Epithelial cell of proximal tubule (primary cell): ENCODE results near the gene SRMS. TPM values are rescaled to one million over a fixed set of nuclear protein-coding genes. Genes with fewer than 3 reads are reported as not detected.

Experiments used
- DNase-seq: peaks from one replicate; pipeline ENCODE4 v3.0.0-alpha.2; 2011; ENCODE audit warnings: low read depth
- H3K4me3 ChIP-seq: 2 replicates; pipeline ENCODE4 v1.5.1; 2011; ENCODE audit warnings: low read depth, mild to moderate bottlenecking, low read length
- total RNA-seq: library from RNA; depleted of rRNA; stranded (reverse); fragments of >200 nt; gene quantifications from 2 replicates; pipeline ENCODE4 v1.2.3, GENCODE V29; 2015
- TF ChIP-seq, protein P1 (sequence below): conservative IDR thresholded peaks from 2 replicates; pipeline ENCODE4 v1.5.1; 2012; ENCODE audit warnings: low read depth, mild to moderate bottlenecking, low read length

SRMS gene
- total RNA-seq, 1 donor from 2014 or later: not detected

DNA sequence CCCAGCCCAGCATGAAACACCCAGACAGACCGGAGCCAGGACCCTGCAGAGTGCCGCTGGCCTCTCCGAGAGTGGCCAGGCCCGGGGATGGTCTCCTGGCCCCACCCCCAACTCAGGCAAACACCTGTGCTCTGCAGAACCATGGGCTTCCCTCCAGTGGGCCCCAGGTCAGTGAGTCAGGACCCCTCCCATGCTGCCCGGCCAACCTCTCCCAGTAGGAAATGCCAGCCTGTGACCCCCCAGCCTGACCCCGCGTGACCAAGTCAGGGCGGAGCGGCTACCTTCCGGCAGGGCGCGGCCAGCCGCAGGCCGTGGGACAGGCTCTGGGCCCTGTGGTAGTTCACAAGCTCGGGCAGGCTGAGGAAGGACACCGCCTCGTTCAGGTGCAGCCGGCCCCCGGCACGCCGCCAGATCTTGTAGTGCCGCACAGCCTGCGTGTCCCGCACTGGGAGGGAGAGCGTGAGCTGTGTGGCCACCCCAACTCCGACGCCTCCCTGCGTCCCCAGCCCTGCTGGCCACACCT is 13.6 kb downstream of the SRMS start:
- H3K4me3 ChIP-seq: no peak overlapping the region
- DNase-seq: no peak
- TF ChIP-seq, protein P1, sequence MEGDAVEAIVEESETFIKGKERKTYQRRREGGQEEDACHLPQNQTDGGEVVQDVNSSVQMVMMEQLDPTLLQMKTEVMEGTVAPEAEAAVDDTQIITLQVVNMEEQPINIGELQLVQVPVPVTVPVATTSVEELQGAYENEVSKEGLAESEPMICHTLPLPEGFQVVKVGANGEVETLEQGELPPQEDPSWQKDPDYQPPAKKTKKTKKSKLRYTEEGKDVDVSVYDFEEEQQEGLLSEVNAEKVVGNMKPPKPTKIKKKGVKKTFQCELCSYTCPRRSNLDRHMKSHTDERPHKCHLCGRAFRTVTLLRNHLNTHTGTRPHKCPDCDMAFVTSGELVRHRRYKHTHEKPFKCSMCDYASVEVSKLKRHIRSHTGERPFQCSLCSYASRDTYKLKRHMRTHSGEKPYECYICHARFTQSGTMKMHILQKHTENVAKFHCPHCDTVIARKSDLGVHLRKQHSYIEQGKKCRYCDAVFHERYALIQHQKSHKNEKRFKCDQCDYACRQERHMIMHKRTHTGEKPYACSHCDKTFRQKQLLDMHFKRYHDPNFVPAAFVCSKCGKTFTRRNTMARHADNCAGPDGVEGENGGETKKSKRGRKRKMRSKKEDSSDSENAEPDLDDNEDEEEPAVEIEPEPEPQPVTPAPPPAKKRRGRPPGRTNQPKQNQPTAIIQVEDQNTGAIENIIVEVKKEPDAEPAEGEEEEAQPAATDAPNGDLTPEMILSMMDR: no peak

DNA sequence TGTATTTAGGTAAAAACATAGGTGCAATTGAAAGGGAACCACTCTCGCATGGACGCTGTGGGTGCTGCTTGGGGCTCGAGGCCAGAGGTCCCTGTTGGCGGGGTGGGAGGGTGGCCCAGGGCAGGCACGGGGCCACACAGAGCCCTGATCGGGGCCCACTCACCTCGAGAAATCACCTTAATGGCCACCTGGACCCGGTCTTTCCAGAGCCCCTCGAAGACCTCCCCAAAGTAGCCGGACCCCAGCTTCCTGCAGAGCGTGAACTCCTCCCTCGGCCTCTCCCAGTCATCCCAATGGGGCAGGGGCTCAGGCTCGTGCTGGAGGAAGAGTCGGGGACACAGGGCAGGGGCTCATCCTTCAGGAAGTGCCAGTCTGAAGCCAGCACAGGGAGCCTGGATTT is 14.2 kb downstream of the SRMS start:
- no peak overlapping the region for H3K4me3 ChIP-seq
- DNase-seq: no peak
- TF ChIP-seq, protein P1: no peak

DNA sequence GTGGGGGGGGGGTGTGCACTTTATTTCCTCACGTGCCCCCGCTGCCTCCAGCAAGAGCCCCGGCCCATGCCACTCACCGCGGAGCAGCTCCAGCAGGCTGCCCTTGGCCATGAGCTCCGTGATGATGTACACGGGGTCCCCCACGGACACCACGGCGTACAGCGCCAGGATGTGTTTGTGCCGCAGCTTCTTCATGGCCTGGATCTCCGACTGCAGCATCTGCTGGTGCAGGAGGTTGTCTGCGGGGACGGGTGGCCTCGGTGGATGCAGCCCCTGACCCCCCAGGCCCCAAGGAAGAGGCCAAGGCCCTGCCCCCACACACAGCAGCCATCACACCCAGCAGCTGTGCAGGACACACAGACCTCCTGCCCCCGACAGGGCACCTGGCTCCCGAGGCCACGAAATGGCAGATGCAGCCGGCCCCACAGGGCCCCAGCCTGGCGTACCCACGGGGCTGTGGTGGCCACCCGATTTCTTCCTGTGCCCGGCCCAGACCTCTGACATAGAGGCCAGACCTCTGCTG is 15.0 kb downstream of the SRMS start:
- no peak for DNase-seq
- TF ChIP-seq, protein P1: no peak
- no peak overlapping the region for H3K4me3 ChIP-seq

DNA sequence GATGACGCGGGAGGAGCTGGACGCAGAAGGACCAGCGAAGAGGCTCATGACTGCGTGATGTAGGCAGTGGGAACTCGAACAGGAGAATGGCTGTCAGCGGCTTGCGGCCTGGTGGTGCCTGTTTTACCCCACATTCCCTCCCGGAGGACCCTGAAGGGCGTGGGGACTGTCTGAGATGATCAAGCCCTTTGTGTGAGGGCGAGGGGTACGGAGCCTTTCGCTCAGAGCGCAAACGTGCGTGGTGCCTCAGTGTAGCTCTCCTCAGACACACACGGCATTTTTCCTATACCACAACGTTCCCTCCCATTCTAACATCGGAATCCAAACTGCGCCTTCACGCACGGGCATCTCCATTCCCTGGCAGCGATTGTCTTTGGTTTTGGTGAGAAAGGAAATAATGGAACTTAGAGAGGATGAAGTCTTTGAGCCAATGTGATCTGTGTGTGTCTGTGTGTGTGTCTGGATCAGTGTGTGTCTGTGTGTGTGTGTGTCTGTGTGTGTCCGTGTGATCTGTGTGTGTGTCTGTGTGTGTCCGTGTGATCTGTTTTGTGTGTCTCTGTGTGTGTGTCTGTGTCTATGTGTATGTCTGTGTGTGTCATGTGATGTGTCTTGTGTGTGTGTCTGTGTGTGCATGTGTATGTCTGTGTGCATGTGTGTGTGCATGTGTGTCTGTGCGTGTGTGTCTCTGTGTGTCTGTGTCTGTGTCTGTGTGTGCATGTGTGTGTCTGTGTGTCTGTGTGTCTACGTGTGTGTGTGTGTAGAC is 15.7 kb downstream of the SRMS start:
- TF ChIP-seq, protein P1: no peak
- no peak overlapping the region for H3K4me3 ChIP-seq
- DNase-seq: no peak

DNA sequence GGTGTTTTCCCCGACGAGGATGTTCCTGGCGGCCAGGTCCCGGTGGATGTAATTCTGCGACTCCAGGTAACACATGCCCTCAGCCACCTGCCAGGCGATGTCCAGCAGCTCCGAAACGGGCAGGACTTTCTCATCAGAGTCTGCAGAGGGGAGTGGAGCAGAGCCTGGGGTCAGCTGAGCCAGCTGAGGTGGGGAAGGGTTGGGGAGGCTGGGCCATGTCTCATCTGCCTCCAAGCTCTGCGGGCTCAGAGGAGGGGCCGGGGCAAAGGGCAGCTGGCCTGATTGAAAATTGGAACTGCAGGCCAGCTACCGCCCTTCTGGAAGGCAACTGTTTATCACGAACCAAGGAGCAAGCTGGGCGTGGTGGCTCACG is 16.8 kb downstream of the SRMS start:
- TF ChIP-seq, protein P1: no peak
- H3K4me3 ChIP-seq: no peak overlapping the region
- DNase-seq: no peak

DNA sequence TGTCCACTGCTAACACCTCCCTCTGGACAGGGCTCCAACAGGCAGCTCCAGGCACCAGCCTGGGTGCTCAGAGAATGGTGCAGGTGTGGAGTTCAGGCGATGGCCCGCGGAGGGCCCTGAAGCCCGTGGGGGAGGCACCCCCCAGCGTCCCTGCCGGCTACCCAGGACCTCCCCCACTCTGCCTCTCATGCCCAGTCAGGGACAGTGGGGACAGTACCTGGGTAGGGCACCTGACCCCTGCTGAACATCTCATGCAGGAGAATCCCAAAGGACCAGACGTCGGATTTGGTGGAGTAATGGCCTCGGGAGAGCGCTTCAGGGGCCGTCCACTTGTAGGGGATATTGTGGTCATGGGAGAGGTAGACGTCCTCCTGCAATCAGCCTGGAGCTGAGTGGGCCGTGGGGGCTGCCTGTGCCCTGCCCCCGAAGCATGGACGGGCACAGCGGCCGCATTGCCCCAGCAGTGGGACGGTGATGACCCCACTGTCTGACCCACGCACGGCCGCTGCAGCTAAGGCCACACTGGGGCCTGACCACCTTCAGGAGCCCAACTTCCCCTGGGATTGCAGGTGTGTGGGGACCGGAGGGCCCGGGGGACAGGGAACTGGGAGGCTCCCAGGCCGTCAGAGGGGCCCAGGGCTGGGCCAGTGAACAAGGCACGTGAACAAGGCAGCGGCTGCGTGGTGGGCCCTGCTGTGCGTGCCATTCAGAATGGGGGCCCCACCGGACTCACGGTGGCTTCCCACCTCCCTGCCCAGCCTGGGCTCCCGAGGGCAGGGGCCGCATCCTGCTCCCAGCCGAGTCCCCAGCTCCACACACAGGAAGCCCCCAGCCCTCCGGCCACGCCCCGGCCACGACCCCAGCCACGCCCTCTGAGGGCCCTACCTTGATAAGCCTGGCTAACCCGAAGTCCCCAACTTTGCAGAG is 17.4 kb downstream of the SRMS start:
- DNase-seq: no peak
- H3K4me3 ChIP-seq: no peak overlapping the region
- TF ChIP-seq, protein P1: no peak
